Eye (tissue), 1 donor: ENCODE data around the gene SLC9A7.
"Not testable (repeated sequence)": the region's sequence is repeated elsewhere in the genome, so short reads cannot be mapped to it uniquely, and the experiment has no call there.

ENCODE experiments used
- DNase-seq: peaks from one replicate; pipeline ENCODE4 v3.0.0-alpha.2; 2015

SLC9A7 gene

DNA sequence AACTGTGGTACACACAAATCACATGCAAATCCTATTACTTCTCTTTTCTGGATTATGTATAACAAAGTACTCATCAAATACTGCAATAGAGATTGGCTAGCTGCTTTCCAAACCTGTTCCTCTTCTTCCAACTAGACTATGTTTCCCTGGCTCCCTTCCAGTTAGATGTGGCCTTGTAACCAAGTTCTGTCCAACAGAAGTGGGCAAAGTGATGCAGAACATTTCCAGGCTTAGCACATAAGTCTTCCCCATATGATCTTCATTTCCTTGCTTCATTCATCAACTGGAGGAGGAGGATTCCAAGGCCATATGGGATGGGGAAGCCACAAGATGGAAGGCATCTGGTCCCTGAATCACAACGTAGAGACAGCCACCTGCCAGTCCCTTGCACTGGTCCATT lies 8.0 kb downstream of the SLC9A7 start:
- no peak for DNase-seq

DNA sequence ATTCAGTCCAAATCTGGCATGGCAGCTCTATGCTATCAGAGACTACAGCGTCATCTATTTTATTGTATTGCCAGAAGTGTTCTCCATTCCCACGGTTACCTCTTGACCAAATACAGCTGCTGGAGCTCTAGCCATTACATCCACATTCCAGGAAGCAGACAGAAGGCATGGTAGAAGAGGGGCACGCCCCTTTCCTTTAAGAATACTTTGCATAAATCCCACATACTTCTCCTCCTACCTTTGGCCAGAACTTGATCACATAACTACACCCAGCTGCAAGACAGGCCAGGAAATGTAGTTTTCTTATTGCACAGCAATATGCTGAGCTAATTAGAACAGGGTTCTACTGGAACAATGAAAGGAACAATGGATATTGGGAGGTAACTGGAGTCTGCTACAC lies 14.9 kb downstream of the SLC9A7 start:
- DNase-seq: no peak

DNA sequence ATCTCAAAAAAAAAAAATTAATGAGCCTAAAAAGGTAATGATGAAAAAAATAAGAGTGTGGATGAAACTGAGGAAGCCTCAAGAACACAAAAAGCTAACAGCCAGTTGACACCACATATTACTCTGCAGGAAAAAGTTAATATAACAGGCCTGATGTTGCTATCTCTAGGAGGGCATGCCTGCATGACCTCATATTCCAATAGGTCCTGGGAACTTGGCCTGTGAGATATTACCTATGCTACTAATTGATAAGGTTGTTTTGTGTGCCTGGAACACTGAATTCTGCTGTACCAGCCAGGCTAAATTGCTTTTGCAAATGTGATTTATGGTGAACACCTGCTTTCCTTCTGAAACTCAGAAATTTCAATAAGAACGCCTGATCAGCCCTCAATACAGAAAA lies 15.9 kb downstream of the SLC9A7 start:
- no peak for DNase-seq

DNA sequence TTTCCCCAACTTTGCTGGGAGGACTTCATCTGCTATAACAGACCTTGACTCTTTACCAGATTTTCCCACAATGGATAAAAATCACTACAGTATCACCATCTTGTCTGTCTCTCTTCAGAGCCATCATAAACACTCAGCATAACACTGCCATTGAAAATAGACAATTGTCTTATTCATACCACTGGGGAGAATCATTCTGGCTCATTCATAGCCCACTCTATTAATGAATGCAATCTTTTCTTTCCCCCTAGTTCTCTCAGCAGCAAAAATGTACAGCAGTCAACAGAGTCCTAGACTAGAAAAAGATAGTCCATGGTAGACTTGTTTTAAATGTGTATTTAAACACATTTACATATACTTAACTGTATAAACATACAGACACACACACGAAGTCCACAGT lies 19.2 kb downstream of the SLC9A7 start:
- DNase-seq: no peak

DNA sequence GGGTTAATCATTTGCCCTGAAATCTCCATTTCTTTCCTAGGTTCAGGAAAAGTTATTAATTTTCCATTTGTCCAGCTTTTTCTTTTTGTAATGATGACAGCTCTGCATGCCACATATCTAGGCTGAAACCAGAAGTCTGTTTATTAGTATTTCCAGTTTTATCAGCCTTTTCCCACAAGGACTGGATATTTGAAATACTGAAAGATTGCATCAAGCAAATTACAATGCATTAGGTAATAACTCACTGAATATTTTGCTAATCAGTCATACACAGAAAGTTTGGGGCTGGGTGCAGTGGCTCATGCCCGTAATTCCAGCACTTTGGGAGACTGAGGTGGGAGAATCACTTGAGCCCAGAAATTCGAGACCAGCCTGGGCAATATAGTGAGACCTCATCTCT lies 21.5 kb downstream of the SLC9A7 start:
- no peak for DNase-seq

DNA sequence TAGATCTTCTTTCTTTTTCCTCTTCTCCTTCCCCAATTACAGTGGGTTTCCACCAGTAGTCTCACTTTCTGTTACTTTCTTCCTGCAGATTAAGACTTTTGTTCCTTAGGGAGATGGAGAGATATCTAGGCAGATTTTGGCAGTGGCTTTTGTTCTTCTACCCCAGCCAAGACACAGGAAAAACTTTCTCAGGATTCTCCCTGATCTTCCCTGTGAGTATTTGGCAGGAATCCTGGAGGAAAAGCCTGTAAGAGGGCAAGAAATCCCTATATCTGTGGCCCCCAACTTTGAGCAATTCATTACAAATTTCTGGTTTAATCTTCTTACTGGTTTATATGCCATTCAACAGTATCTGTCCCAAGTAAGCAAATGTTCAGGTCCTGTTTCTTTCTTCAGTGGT lies 21.9 kb downstream of the SLC9A7 start:
- no peak for DNase-seq

DNA sequence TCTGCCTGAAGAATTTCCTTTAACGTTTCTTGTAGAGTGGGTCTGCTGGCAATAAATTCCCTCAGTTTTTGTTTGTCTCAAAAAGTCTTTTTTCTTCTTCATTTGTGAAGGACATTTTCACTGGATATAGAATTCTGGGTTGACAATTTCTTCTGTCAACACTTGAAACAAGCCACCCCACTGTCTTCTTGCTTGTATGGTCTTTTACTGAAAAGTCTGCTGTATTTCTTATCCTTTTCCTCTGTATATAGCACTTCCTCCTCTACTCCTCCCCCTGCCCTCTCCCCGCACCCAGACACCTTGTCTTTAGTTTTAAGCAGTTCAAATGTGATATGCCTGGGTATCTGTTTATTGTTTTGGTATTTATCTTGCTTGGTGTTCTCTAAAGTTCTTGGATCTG lies 23.3 kb downstream of the SLC9A7 start:
- DNase-seq: no peak

DNA sequence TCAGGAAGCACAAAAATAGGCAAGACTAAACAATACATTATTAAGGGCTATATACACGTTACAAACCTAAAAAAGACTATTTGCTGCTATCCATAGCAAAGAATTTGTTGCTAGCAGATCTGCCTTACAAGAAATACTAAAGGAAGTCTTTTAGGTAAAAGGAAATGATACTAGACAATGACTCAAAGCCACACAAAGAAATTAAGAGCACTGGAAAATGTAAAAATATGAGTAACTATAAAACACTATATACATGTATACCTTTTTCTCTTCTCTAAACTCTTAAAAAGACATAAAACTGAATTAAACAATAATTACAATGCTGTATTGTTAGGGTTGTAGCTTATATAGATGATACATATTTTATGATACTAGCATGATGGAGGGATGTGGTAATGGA lies 25.7 kb downstream of the SLC9A7 start:
- no peak for DNase-seq

DNA sequence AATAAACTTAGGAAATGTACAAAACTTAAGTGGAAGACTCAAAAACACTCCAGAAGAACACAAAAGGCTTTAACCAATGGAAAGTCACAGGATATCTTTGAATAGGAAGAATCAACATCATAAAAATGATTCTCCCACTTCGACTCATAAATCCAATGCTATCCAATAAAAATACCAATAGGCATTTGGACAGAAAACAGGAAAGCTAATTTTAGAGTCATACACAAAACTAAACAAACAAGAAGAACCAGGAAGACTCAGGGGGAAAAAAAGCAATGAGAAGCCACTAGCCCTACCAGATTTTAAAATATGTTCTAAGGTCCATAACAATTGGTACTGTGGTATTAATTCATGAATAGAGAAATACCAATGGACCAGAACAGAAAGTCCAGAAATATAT lies 28.2 kb downstream of the SLC9A7 start:
- no peak for DNase-seq

DNA sequence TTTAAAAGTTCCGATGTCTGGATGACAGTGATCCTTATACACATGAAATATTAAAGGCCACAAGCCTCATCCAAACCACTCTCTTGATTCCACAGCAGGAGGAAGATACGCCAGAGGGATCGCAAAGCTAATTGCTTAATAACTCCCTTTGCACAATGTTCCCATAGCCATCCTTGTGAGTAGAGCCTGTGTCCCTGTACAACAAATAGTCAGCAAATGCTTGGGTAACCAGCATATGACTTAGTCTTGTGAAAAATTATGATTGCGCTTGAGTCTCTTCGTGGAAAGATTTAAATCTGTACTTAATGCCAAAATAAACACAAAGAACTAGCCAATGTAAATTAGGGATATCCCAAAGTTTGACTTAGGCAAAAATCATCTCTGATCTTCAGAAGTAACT lies 31.5 kb downstream of the SLC9A7 start:
- DNase-seq: no peak

DNA sequence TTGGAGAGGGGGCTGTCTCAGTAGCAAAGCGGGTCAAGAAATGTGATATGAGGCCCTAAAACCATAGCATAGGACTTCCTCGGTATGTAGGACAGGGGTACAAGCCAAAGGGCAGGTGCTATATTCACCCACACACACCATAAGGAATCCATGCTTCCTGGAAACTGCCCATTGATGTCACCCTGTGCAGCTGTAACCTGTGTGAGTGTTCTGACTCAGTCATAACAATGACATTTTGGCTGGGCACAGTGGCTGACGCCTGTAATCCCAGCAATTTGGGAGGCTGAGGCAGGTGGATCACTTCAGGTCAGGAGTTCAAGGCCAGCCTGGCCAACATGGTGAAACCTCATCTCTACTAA lies 35.4 kb downstream of the SLC9A7 start:
- DNase-seq: not testable (repeated sequence)

DNA sequence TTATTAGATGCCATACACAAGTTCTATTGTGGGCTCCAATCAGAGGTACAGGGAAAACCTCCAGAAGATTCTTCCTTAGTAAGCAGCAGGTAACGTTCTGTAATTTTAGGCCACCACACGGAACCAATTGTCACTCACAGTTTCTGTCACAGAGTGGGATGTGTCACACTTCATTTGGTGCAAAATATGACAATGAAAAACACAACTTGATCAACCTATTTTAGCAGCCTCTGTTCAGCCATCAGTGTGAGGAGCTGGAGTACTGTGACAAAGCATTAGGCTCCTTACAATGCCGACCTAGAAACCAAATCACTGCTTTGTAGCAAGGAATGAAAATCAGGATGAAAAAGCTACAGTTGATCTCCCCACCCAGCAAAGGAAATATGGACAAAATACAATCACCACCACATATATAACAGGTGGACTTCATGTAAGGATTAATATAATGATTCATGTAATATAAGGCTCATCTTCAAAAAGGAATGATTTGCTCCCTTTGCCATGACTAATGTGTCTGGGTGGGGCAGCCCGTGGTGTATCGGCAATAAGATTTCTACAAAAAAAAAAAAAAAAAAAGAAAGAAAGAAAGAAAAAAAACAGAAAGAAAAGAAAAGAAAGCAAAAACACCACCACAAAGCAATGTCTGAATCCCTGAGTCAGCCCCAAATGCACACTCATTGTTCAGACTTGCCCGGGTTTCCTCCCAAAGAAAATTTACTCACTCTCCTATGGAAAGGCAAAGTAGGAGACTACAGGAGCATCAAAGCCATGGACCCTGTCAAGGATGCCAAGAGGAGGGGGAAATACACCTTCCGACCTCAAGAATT lies 36.0 kb downstream of the SLC9A7 start:
- DNase-seq: no peak

DNA sequence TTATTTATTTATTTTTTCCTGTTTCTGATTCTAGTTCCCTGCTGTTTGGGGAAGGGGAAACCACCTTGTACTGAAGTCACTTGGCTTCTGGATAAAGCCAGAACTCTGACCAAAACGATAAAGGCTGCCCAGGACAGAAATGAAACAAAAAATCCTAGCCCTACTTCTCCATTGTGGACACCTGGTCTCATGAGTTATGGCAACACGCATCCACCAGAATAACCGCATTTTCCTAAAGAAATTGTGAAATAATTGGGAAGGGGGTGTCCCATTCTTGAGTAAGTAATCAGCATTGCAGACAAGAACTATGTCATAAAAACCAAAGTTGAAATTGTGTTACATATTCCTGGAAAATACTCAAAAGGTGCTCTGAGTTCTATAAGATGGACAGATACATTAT lies 42.1 kb downstream of the SLC9A7 start:
- no peak for DNase-seq

DNA sequence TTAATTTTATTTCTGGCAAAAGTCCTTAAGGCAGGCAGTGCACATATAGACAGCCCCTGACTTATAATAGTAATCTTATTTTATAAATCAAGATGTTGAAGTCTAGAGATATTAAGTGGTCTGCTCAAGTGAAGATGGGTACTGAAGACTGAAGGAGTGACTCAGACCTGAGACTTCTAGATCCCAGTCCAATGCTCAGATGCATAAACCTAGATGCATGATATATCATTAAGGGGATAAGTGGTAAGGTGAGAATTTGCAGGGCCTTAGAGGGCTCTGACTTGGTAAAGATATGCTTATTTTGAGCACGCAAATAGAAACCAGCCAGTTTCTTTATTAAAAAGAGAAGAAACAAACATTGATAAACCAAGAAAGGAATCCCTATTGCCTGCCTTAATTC lies 42.9 kb downstream of the SLC9A7 start:
- no peak for DNase-seq

DNA sequence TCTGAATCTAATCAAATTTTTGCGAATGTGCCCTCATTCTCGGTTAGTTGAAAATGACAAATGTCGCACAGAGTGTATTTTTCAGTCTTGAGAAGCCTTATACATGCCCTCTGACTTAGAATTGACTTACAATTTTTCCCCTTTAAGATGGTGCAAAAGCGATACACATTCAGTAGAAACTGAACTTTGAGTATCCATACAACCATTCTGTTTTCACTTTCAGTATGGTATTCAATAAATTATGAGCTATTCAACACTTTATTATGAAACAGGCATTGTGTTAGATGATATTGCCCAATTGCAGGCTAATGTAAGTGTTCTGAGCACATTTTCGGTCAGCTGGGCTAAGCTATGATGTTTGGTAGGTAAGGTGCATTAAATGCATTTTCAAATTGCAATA lies 43.4 kb downstream of the SLC9A7 start:
- DNase-seq: no peak

DNA sequence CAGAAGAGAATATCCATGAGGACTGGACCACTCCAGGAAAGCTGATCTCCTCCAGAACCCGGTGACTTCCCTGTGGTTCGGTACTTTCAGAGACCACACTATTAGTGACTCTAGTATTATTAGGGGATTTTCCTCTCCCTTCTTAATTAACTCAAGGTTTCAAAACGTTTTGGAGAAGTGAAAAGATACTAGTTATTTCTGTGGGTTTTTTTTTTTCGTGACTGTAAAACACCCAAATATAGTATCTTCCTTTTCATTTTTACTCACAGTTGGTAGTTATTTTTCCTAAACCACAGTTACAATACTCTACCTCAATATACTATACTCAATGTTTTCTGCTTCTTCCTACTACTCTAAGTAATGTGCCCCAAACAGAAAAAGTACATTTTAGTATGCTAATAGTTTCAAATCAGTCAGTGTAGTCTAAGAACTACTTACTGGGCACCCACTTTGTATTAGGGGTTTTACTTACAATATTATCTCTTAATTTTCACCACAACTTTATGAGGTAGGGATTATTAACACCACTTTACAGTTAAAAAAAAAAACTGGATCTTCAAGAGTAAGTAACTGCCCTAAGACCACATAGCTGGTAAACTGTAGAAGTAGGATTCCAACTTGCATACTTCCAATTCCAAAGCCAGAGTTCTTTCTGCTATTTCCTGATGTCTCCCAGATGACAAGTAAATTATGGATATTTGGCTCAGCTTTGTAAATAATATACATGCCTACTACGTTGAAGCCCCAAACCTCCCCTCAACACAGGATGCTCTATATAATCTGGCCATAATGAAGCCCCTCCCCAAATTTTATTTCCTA lies 45.0 kb downstream of the SLC9A7 start:
- no peak for DNase-seq

DNA sequence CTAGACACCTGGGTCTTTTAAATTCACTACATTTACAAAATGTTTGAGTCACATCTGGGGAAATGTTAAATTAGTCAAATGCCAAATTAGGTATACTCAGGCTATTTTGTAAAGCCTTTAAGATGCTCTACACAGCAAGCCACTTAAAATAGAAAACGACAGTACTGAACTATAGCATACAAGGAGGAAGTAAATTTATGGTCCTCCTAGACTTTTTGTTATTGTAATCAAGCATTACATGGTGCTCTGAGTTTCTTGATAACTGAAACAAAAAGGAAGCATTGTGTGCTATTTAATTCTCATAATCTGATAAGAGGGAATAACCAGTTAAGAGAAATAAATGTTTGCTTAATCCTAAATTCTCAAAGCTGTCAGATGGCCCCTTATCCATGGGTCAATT lies 46.2 kb downstream of the SLC9A7 start:
- no peak for DNase-seq

DNA sequence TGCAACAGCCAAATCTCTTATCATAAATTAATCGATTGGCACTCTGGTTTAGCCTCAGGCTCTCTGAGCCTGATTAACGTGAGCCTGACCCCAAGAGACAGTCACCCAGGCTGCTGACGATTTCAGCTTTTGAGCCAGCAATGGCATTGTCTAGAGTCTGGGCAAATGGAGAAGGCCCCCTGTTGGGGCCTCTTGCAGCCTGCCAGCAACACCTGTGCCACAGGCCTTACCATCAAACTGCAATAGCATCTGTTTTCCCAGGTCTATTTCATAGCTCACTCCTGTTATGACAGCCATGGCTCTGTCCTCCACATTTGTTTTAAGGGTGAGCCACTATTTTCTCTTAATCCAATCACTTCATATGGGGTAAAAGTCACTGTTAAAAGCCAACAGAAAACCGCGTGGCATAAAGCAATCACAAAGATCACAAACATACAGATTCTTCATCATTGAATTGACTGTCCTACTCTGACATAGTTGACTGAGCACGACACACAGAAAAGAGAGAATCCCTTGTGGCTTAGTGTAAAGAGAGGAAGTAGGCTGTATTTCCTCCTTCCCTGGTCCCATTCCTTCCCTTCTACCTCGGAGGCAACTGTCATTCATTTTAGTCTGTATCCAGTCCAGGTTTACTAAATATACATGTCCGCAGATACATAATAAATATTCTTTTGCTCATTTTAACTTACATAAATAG lies 47.8 kb downstream of the SLC9A7 start:
- DNase-seq: peak; percentile 43

DNA sequence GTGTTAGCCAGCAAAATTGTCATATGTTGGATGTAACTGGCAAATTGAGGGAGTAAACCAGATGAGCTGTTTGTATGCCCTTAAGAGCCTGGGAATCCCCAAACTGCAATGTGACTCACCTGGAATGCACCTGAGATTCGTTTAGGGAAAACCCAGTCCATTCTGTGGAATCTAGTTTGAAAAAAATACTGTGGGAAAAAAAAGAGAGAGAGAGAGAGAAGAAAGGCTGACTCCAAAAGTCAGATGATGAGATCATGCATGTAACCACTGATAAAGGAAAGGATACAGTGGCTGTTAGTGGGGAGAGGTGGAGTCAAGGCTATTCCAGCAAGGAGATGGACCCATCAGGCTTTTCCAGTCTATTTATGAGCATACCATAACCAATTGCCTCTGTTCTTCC lies 48.5 kb downstream of the SLC9A7 start:
- peak; percentile 1 for DNase-seq

DNA sequence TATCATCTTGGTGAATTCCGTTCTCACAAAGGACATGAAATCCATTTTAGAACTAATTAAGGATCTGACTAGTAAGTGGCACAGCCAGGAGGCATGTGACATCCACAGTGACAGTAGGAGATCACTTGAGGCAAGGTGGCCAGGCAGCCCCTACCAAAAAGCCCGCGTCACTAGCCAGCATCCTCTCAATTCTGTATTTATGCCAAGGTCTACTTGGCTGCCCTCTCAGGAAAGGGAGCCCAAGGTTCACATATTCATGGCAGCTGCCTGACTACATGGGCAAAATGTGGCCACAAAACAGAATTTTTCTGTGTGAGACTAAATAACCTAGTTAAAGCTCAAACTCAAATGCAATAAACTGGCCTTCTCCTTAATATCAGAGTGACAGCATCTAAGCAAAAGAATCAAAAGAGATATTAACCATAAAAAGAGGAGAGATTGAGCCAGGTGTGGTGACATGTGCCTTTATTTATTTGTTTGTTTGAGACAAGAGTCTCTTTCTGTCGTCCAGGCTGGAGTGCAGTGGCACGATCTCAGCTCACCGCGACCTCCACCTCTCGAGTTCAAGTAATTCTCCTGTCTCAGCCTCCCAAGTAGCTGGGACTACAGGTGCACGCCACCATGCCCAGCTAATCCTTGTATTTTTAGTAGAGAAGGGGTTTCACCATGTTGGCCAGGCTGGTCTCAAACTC lies 51.5 kb downstream of the SLC9A7 start:
- no peak for DNase-seq

DNA sequence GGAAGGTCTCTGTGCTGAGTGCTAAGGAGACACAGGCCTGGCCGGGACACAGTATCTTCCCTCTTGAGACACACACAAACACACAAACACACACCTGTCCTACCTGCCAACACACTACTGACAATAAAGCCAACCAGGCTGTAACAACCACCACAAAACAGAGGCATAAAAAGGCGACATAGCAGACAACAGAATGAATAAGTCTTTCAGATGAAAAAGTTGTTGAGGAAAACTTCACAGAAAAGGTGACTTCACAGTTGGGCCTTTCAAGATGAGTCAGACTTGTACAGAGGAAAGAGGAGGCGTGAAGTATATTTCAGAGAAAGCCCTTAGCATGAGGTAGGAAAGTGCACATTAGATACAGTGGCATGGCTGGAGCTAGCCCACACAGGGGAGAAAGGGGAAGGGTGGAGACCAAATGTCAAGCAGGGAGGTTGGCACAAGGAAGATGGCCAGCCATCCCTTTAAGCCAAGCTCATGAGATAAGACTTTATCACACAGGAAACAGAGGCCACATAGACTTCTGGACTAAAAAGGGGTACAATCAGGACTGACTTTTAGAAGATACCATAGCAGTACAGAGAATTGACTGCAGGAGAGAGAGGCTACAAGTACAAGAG lies 54.0 kb downstream of the SLC9A7 start:
- no peak for DNase-seq

DNA sequence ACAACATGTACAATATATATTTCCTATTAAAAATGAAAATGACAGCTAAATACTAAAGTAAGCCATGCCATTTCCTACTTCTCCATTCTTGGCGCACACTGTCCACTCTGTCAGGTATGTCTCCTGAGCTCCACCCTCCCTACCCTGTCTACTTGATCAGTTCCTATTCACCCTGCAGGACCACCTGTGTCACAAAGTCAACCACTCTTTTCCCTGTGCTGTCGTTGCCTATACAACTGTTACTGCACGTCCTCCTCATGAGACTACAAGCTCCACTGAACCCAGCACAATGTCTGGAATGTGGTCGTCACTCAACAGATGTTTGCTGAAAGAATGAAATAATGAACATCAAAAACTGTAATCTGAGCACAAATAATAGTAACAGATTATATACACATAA lies 54.9 kb downstream of the SLC9A7 start:
- DNase-seq: peak; percentile 9

DNA sequence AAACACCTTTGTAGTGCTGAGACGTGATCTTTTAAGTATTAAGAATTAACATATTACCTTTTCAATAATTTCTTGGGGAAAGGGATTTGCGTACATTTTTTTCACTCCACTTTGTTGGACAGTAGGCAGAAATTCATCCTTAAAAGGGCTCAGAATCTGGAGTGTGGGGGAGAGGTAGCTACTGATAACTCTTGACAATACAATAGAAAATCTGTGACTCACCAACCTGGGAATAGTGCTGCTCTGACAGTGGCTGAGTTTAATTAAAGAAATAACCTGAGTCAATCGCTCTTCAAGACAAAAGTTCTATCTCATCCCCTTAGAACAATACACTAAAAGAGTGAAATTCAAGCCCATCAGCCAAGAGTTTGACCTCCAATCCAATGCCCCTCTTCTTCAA lies 60.2 kb downstream of the SLC9A7 start:
- DNase-seq: no peak
